Esophagus squamous epithelium (tissue), 5 donors: Measurements from ENCODE around the gene TEF. TPM values are rescaled to one million over a fixed set of nuclear protein-coding genes. Genes with fewer than 3 reads are reported as not detected.

Experiments used
- DNase-seq: peaks from one replicate; lab custom pipeline; 2025; lab: John Stamatoyannopoulos, UW
- H3K27ac ChIP-seq, 4 donors: fragments of 200-600 bp; sonication (generic); one replicate each; pipeline ENCODE4 v1.5.1; 2016 to 2019; ENCODE audit warnings: mild to moderate bottlenecking in 1 of 4
- H3K27me3 ChIP-seq, 4 donors: fragments of 200-600 bp; sonication (generic); 1 replicate in 3 of 4; 2 replicates in 1 of 4; pipeline versions ENCODE4 v1.5.1 to v1.6.0; 2017 to 2021; ENCODE audit warnings: antibody characterized with exemption in 1 of 4
- H3K36me3 ChIP-seq, 3 donors: fragments of 200-600 bp; sonication (generic); one replicate each; pipeline ENCODE4 v1.5.1; 2016 to 2019
- H3K4me1 ChIP-seq, 3 donors: fragments of 200-600 bp; sonication (generic); one replicate each; pipeline ENCODE4 v1.5.1; 2017 to 2019
- H3K4me3 ChIP-seq, 4 donors: fragments of 200-600 bp; sonication (generic); 1 replicate in 3 of 4; 2 replicates in 1 of 4; pipeline ENCODE4 v1.5.1; 2016 to 2019; ENCODE audit warnings: mild to moderate bottlenecking in 2 of 4, moderate library complexity in 1 of 4
- H3K9me3 ChIP-seq, 3 donors: fragments of 200-600 bp; sonication (generic); one replicate each; pipeline ENCODE4 v1.5.1; 2016 to 2019
- POLR2A ChIP-seq, 4 donors: fragments of 450-650 bp; IDR thresholded peaks; one replicate each; pipeline ENCODE4 v1.6.1; 2017; ENCODE audit warnings: antibody characterized with exemption in 4 of 4, mild to moderate bottlenecking in 4 of 4, moderate library complexity in 3 of 4
- WGBS, 2 donors: methylation state at CpG; one replicate each; pipeline ENCODE4 v1.1.5; 2018; 5-methylcytosine and 5-hydroxymethylcytosine counted together
- intact Hi-C: fragments of 100-400 bp; cut with DNase I; formaldehyde crosslinking; loops from one replicate; pipeline ENCODE4 v1.15.0; 2022
- total RNA-seq, 4 donors: library from RNA; depleted of rRNA; stranded (reverse); fragments of >200 nt; gene quantifications; one replicate each; pipeline ENCODE4 v1.1.0, GENCODE V29; 2016
- TF ChIP-seq, protein P1 (sequence below), 6 experiments: fragments of 450-650 bp in 4 of 6; fragments of 200-600 bp in 2 of 6; sonication (generic) in 2 of 6; IDR thresholded peaks; one replicate each; pipeline ENCODE4 v1.5.1; 2016 to 2019; ENCODE audit warnings: antibody characterized with exemption in 6 of 6, mild to moderate bottlenecking in 4 of 6, moderate library complexity in 4 of 6
- donor health status: DM: yes; HTN: yes; CAD: no.

TEF gene
- total RNA-seq, 4 donors from 2014 or later, result 3.0 to 17.4 (median 9.7) TPM

- WGBS, 2 donors, result 75 to 76% methylated on average over 2 to 6 of the region's 7 CpGs
- Histone ChIP-seq H3K27ac (no peak overlapping the region), H3K36me3 (peaks cover 0 to 62% (median 18%) of the 10 kb centered on the region in 3 donors), H3K27me3 (no peaks in the 10 kb centered on the region), H3K4me3 (no peak overlapping the region), H3K9me3 (no peaks in the 10 kb centered on the region), H3K4me1 (peaks cover 9 to 21% (median 12%) of the 10 kb centered on the region in 3 donors)
- DNase-seq, result no peak
- TF ChIP-seq, protein P1, sequence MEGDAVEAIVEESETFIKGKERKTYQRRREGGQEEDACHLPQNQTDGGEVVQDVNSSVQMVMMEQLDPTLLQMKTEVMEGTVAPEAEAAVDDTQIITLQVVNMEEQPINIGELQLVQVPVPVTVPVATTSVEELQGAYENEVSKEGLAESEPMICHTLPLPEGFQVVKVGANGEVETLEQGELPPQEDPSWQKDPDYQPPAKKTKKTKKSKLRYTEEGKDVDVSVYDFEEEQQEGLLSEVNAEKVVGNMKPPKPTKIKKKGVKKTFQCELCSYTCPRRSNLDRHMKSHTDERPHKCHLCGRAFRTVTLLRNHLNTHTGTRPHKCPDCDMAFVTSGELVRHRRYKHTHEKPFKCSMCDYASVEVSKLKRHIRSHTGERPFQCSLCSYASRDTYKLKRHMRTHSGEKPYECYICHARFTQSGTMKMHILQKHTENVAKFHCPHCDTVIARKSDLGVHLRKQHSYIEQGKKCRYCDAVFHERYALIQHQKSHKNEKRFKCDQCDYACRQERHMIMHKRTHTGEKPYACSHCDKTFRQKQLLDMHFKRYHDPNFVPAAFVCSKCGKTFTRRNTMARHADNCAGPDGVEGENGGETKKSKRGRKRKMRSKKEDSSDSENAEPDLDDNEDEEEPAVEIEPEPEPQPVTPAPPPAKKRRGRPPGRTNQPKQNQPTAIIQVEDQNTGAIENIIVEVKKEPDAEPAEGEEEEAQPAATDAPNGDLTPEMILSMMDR (IDR thresholded peaks at IDR 0.05), result no peak
- TF ChIP-seq POLR2A (IDR thresholded peaks at IDR 0.05), result no peak
- intact Hi-C loops, result no loop called here
Measured at GRCh38 chr22:41387341-41387740, 5.6 kb downstream of the TEF start.

GRCh38 chr22:41394012-41394356, 12.2 kb downstream of the TEF start:
- no peak for DNase-seq
- no peak overlapping the region for H3K4me3 ChIP-seq

DNA sequence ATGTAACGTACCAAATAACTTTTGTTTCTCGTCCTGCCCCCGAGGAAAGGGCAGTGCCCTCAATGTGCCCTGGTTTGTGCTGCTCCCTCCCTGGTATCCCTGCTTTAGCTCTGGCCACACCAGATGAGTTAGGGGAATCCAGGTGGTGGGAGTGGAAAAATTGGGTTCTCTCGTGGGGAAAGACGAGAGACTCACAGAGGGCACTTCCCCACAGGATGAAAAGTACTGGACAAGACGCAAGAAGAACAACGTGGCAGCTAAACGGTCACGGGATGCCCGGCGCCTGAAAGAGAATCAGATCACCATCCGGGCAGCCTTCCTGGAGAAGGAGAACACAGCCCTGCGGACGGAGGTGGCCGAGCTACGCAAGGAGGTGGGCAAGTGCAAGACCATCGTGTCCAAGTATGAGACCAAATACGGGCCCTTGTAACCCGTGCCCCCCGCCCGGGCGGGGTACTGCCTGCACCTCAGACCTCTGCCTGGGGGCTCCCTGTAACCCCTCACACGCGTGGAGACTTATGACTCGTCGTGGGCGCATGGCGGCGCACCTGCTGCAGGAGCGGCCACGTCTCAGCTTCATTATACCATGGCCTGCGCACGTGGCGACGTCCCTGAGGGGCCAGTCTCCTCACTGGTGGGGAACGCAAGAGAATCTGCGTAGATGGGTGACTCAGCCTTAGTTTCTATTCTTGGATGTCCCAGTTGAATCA, 13.9 kb downstream of the TEF start:
- Histone ChIP-seq H3K9me3 (no peaks in the 10 kb centered on the region), H3K27me3 (no peaks in the 10 kb centered on the region), H3K27ac (peak overlapping the region in 2 of 4 donors; percentile 39 to 76), H3K36me3 (peaks cover 23 to 91% (median 38%) of the 10 kb centered on the region in 3 donors), H3K4me3 (no peak overlapping the region), H3K4me1 (peaks cover 0 to 14% (median 0%) of the 10 kb centered on the region in 3 donors)
- intact Hi-C loops, result no loop called here
- TF ChIP-seq POLR2A (IDR thresholded peaks at IDR 0.05), result no peak
- TF ChIP-seq, protein P1 (IDR thresholded peaks at IDR 0.05), result no peak
- DNase-seq, result no peak
- 87 to 90% methylated on average over 20 to 25 of the region's 37 CpGs for WGBS, 2 donors

More at GRCh38 chr22:41394012-41394356, 12.2 kb downstream of the TEF start:
- Histone ChIP-seq H3K27me3 (no peaks in the 10 kb centered on the region), H3K9me3 (no peaks in the 10 kb centered on the region), H3K4me1 (peaks cover 0 to 14% (median 0%) of the 10 kb centered on the region in 3 donors), H3K36me3 (peaks cover 23 to 97% (median 40%) of the 10 kb centered on the region in 3 donors), H3K27ac (peak overlapping the region; percentile 9 to 76 (median 42))
- 60 to 92% methylated on average over 1 to 8 of the region's 11 CpGs for WGBS, 2 donors
- TF ChIP-seq POLR2A (IDR thresholded peaks at IDR 0.05), result no peak
- TF ChIP-seq, protein P1 (IDR thresholded peaks at IDR 0.05), result no peak
- intact Hi-C loops, result no loop called here

DNA sequence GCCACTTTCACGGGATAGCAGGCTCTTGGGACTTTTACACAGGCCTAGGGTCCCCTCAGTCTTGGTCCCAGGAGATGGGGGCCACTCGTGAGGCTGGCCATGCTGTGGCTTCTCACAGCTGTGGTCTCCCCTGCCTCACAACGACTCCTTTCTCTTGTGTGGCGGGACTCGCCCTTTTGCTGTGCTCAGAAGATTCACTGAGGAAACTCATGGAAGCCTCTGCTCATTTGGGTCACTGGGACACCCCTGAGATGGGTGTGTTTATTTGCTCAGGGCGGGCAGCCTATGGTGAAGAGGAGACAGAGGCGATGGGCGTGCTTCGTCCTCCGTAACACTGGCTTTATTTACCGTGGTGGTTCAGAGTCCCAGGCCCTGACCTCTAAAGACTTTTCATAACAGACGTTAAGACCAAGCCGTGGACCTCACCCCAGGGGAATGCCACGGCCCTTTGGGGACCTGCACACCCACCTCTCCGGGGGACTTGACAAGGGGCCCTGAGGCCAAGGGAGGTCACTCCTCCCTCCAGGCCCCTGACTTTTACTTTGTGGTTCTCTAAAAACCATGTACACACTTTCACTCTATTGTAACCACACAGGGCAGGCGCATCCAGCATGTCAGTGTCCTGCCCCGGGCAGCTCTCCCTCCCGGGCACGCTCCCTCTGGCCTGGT, 15.5 kb downstream of the TEF start:
- 82 to 94% methylated on average over 9 to 11 of the region's 19 CpGs for WGBS, 2 donors
- peaks cover 0 to 22% (median 7%) of the 10 kb centered on the region in 3 donors for H3K4me1 ChIP-seq
- H3K36me3 ChIP-seq, result peaks cover 23 to 75% (median 33%) of the 10 kb centered on the region in 3 donors
- DNase-seq, result no peak
- H3K4me3 ChIP-seq, result no peak overlapping the region
- no peaks in the 10 kb centered on the region for H3K27me3 ChIP-seq
- H3K9me3 ChIP-seq, result no peaks in the 10 kb centered on the region
- intact Hi-C loops, result no loop called here
- no peak overlapping the region for H3K27ac ChIP-seq
- TF ChIP-seq POLR2A (IDR thresholded peaks at IDR 0.05), result no peak
- TF ChIP-seq, protein P1 (IDR thresholded peaks at IDR 0.05), result no peak

DNA sequence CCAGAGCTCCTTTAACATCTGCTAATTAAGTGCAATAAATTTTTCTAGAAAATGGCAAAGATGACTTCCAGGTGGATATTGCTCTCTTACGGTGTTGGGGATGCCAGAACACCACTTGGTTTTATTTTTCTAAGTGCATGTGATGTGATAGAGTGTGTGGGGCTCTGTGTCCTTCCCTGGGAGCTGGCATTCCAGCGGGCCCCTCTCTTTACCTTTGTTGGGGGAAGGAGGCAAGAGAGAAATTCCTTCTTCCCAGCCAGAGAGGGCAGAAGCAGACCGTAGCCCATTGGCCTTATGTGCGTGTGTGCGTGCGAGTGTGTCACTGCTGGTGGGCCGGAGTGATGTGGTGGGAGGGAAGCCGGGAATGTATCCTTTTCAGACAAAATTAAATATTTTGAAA, 17.2 kb downstream of the TEF start:
- peaks cover 23 to 61% (median 33%) of the 10 kb centered on the region in 3 donors for H3K36me3 ChIP-seq
- DNase-seq, result no peak
- no peak overlapping the region for H3K27ac ChIP-seq
- 84 to 95% methylated on average over 8 of the region's 8 CpGs for WGBS, 2 donors
- TF ChIP-seq POLR2A (IDR thresholded peaks at IDR 0.05), result no peak
- TF ChIP-seq, protein P1 (IDR thresholded peaks at IDR 0.05), result no peak
- no peak overlapping the region for H3K4me3 ChIP-seq
- H3K4me1 ChIP-seq, result peaks cover 2 to 31% (median 14%) of the 10 kb centered on the region in 3 donors
- no peaks in the 10 kb centered on the region for H3K9me3 ChIP-seq
- no peaks in the 10 kb centered on the region for H3K27me3 ChIP-seq
- intact Hi-C loops, result no loop called here
